ENCODE measurements around the gene MLKL.

The MLKL gene

DNA sequence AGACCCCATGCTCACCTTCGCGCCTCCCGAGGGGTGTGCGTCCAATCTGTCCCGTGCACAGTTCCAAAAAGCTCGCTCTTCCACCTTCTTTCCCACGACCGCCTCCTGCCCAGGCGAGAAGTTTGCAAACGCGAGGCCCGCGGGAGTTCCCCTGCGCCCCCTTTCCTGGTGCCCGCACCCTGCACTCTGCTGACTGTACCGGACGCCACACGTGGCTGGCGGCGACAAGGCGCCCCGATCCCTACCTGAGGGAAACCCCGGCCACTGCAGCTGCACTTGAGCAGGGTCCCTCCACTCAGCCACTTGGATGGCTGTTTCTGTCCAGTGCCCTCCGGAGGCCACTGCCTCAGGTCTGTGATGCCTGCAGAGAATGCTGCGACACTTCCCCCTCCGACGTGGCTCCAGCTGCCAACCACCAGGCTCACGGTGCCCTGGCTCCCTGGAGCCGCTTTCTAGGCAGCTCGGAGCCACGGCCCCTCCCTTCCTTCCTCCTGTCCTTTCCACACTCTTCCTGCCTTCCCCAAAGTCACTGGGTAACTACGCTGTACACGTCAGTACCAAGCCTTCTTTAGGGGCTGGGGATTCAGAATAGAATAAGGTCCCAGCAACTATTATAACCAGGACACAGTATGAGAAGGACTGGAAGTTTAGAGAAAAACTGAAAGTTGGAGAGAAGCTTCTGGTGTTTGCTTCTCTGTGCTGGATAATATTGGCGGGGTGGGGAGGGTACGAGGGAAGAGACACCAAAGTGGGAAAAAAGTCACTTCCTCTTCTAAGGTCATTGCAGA lies at the start of gene MLKL:
TSS of gene MLKL (minus strand) at position 425 of the 788 bp plus-strand sequence. CDS start 5,105 bp downstream, outside the sequence.
- intact Hi-C loops (cut with DNase I; ENCODE audit: low total_unique reads) = no loop called here
- peak; percentile 67 to 78 for DNase-seq
- H3K4me1 ChIP-seq = peaks cover 0 to 19% (median 9%) of the 10 kb centered on the region in 4 donors

DNA sequence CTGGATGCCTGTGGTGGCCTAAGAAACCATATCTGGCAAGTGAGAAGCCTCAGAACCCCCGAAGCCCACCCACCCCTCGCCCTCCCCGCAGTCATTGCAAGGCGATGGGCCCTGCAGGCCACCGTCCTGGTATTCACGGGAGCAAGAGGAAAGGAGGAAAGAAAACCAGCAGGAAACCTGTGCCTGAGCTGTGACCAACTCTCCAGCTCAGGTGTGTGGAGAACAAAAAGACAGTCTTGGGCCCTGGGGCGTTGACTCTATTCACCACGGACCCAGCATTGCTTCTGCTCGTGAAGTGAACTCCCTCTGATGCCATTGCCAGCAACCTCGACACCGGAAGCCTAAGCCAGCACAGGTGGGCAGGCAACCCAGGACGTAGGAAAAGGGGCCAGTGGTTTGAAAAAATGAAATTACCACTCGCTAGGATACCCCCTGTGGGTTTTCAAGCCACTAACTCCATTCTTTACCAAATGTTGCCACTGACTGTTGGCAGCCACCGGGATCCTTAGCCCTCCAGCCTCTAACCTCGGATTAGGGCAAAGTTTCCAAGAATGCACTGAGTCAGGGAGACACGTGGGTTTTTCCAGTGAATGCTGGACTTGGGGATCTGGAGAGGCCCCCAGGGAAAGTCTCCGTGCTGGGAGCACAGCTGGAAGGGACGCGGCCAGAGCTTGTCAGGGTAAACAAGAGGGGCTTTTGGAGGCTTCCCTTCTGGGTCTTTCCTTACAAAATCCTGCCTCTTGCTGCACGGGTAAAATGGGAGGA lies 48.8 kb upstream of the MLKL start:
- TF ChIP-seq, protein P1, sequence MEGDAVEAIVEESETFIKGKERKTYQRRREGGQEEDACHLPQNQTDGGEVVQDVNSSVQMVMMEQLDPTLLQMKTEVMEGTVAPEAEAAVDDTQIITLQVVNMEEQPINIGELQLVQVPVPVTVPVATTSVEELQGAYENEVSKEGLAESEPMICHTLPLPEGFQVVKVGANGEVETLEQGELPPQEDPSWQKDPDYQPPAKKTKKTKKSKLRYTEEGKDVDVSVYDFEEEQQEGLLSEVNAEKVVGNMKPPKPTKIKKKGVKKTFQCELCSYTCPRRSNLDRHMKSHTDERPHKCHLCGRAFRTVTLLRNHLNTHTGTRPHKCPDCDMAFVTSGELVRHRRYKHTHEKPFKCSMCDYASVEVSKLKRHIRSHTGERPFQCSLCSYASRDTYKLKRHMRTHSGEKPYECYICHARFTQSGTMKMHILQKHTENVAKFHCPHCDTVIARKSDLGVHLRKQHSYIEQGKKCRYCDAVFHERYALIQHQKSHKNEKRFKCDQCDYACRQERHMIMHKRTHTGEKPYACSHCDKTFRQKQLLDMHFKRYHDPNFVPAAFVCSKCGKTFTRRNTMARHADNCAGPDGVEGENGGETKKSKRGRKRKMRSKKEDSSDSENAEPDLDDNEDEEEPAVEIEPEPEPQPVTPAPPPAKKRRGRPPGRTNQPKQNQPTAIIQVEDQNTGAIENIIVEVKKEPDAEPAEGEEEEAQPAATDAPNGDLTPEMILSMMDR (IDR thresholded peaks at IDR 0.05) = no peak
- Histone ChIP-seq H3K36me3 (no peaks in the 10 kb centered on the region), H3K27ac (no peak overlapping the region), H3K4me3 (no peak overlapping the region), H3K27me3 (peaks cover 0 to 35% of the 10 kb centered on the region in 2 donors), H3K4me1 (no peaks in the 10 kb centered on the region), H3K9me3 (no peaks in the 10 kb centered on the region)
- no peak for DNase-seq
- intact Hi-C loops (cut with DNase I; ENCODE audit: low total_unique reads) = no loop called here

More for the DNA sequence above, at the start of gene MLKL:
- H3K27ac ChIP-seq = peak within 1 kb of the TSS; percentile 71 to 72
- no peaks in the 10 kb centered on the region for H3K9me3 ChIP-seq
- TF ChIP-seq, protein P1 (IDR thresholded peaks at IDR 0.05) = no peak
- H3K4me3 ChIP-seq = peak within 1 kb of the TSS; percentile 68 to 73
- no peaks in the 10 kb centered on the region for H3K27me3 ChIP-seq
- H3K36me3 ChIP-seq = no peaks in the 10 kb centered on the region

DNA sequence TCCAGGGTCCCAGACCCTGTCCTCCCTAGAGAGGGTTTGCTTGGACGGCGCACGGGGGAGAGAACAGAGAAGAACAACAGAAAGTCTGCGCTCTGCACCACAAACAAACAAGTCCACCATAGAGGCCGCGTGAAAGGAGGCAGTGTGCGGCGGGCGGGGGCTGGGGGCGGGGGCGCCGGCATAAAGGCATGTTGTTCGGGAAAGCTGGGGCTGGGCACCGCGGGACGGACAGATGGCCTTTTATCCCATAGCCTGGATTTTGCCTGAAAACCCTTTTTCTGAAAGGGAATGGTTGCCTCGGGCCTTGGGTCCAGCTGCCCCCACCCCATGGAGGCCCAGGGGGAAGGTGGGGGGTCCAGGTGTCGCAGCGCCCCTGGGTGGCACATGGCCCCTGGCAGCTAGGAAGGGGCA lies 48.0 kb upstream of the MLKL start:
- TF ChIP-seq, protein P1 (IDR thresholded peaks at IDR 0.05) = no peak
- DNase-seq = no peak
- no peaks in the 10 kb centered on the region for H3K9me3 ChIP-seq
- no peaks in the 10 kb centered on the region for H3K36me3 ChIP-seq
- no peak overlapping the region for H3K4me3 ChIP-seq
- peaks cover 0 to 36% of the 10 kb centered on the region in 2 donors for H3K27me3 ChIP-seq
- intact Hi-C loops (cut with DNase I; ENCODE audit: low total_unique reads) = no loop called here
- peaks cover 0 to 6% (median 4%) of the 10 kb centered on the region in 4 donors for H3K4me1 ChIP-seq
- H3K27ac ChIP-seq = no peak overlapping the region

DNA sequence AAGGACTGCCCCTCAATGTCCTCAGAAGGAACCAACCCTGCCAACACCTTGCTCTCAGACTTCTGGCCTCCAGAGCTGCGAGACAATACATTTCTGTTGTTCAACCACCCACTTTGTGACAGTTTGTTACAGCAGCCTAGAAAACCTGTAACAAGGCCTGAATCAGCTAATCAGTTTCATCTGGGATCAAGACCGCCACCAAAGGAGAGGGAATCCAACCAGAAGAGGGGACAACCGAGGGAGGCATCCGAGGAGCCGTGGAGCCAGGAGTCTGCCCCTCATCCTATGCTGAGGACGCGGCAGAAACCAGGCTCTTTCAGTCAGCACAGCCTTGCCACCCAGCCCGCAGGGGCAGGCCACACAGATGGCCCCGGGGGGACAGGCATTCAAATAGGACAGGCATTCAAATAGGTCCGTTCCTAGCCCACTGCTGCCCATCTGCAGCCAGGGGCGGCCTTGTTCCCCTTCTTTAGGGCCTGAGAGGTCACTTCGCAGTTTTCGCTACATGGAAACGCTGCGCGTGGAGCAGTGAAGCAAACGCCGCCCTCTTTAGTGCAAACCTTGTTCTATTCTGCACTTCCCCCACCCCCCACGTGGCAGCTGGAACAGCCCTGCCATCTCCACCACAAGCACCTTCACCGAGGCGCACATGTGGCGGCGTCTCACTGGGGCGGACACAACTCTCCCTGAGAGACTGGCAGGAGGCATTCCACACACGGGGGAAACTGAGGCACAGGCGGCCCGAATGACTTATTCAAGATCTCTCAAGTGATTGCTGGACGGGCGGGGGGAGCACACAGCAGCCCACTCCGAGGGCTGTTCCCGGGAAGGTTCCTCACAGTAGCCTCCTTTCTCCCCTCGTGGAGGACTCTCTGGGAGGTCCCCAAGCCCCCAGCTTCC lies 47.3 kb upstream of the MLKL start:
- Histone ChIP-seq H3K4me3 (no peak overlapping the region), H3K4me1 (peaks cover 0 to 10% (median 5%) of the 10 kb centered on the region in 4 donors), H3K27ac (no peak overlapping the region), H3K9me3 (no peaks in the 10 kb centered on the region), H3K27me3 (peaks cover 0 to 33% of the 10 kb centered on the region in 2 donors), H3K36me3 (no peaks in the 10 kb centered on the region)
- TF ChIP-seq, protein P1 (IDR thresholded peaks at IDR 0.05) = no peak
- intact Hi-C loops (cut with DNase I; ENCODE audit: low total_unique reads) = no loop called here
- DNase-seq = no peak

DNA sequence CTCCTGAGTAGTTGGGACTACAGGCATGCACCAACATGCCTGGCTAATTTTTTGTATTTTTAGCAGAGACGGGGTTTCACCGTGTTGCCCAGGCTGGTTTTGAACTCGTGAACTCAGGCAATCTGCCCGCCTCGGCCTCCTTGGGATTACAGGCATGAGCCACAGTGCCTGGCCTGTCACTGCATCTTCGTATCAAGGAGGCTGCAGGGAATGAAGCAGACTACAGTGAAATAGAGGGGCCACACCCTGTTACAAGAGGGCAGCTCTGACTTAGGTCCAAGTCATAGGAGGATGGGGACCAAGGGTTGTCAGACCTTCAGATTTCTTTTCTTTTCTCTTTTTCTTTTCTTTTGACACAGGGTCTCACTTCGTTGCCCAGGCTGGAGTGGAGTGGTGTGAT lies 45.3 kb upstream of the MLKL start:
- Histone ChIP-seq H3K27ac (no peak overlapping the region), H3K36me3 (no peaks in the 10 kb centered on the region), H3K9me3 (no peaks in the 10 kb centered on the region), H3K4me1 (peaks cover 0 to 13% (median 5%) of the 10 kb centered on the region in 4 donors), H3K27me3 (peaks cover 0 to 22% of the 10 kb centered on the region in 2 donors), H3K4me3 (no peak overlapping the region)
- TF ChIP-seq, protein P1 (IDR thresholded peaks at IDR 0.05) = no peak
- intact Hi-C loops (cut with DNase I; ENCODE audit: low total_unique reads) = no loop called here
- DNase-seq = no peak
